Stimulated activated naive CD8-positive, alpha-beta T cell treated with anti-CD3 and anti-CD28 coated beads, Interleukin-15, amount 100 ng/mL, for 72 hours (primary cell): ENCODE data around the gene GBX2.

Experiments used
- ATAC-seq: fragments of 150-1000 bp; cut with Tn5 transposase; 2 replicates; pipeline ENCODE4 v1.10.0; 2021; ENCODE audit warnings: mild to moderate bottlenecking, moderate library complexity
- DNase-seq, 2 donors: peaks; one replicate each; pipeline ENCODE4 v3.0.0; 2021 to 2022
- H3K27ac Mint-ChIP-seq, 2 donors: one replicate each; pipeline ENCODE4 v1.8.0; 2022; ENCODE audit warnings: mild to moderate bottlenecking in 2 of 2, mixed read lengths in 2 of 2, moderate library complexity in 2 of 2
- H3K27me3 Mint-ChIP-seq: one replicate; pipeline ENCODE4 v1.8.0; 2022; ENCODE audit warnings: mixed read lengths
- H3K4me1 Mint-ChIP-seq: one replicate; pipeline ENCODE4 v1.8.0; 2022; ENCODE audit warnings: mild to moderate bottlenecking, mixed read lengths
- H3K4me3 Mint-ChIP-seq, 2 donors: one replicate each; pipeline ENCODE4 v1.8.0; 2022; ENCODE audit warnings: mild to moderate bottlenecking in 2 of 2, mixed read lengths in 2 of 2, moderate library complexity in 1 of 2
- H3K9me3 Mint-ChIP-seq, 2 donors: one replicate each; pipeline ENCODE4 v1.8.0; 2022; ENCODE audit warnings: mixed read lengths in 2 of 2

The GBX2 gene

GRCh38 chr2:236175548-236176150, 7.5 kb upstream of the GBX2 start:
- Mint-ChIP-seq H3K4me1 (peaks cover 10% of the 10 kb centered on the region), H3K4me3 (no peak overlapping the region), H3K9me3 (no peaks in the 10 kb centered on the region), H3K27ac (no peak overlapping the region), H3K27me3 (peaks cover 100% of the 10 kb centered on the region)
- no peak for DNase-seq
- ATAC-seq, result no peak

GRCh38 chr2:236173729-236174607, 5.8 kb upstream of the GBX2 start:
- no peak overlapping the region for H3K4me3 Mint-ChIP-seq
- H3K27ac Mint-ChIP-seq, result no peak overlapping the region
- DNase-seq, result no peak
- no peak for ATAC-seq
- H3K4me1 Mint-ChIP-seq, result peaks cover 17% of the 10 kb centered on the region
- peaks cover 100% of the 10 kb centered on the region for H3K27me3 Mint-ChIP-seq
- H3K9me3 Mint-ChIP-seq, result no peaks in the 10 kb centered on the region

- peaks cover 97% of the 10 kb centered on the region for H3K27me3 Mint-ChIP-seq
- no peak overlapping the region for H3K4me3 Mint-ChIP-seq
- ATAC-seq, result no peak
- H3K9me3 Mint-ChIP-seq, result no peaks in the 10 kb centered on the region
- peaks cover 11% of the 10 kb centered on the region for H3K4me1 Mint-ChIP-seq
- H3K27ac Mint-ChIP-seq, result no peak overlapping the region
- DNase-seq, result no peak
These were observed 5.0 kb upstream of the GBX2 start for GRCh38 chr2:236173036-236173728.

- H3K4me3 Mint-ChIP-seq, result no peak overlapping the region
These were observed 4.3 kb upstream of the GBX2 start for GRCh38 chr2:236172255-236173035.

GRCh38 chr2:236171680-236172254, 3.6 kb upstream of the GBX2 start:
- no peak for ATAC-seq
- Mint-ChIP-seq H3K9me3 (no peaks in the 10 kb centered on the region), H3K27me3 (peaks cover 89% of the 10 kb centered on the region), H3K4me1 (peaks cover 10% of the 10 kb centered on the region), H3K4me3 (no peak overlapping the region), H3K27ac (peak overlapping the region in 1 of 2 donors; percentile 22)
- no peak for DNase-seq

More at GRCh38 chr2:236172255-236173035, 4.3 kb upstream of the GBX2 start:
- DNase-seq (no peak), ATAC-seq (no peak)
- Mint-ChIP-seq H3K4me1 (peaks cover 6% of the 10 kb centered on the region), H3K27ac (peak overlapping the region in 1 of 2 donors; percentile 22), H3K27me3 (peaks cover 89% of the 10 kb centered on the region), H3K9me3 (no peaks in the 10 kb centered on the region)

GRCh38 chr2:236171181-236171679, 3.0 kb upstream of the GBX2 start:
- Mint-ChIP-seq H3K27ac (no peak overlapping the region), H3K27me3 (peaks cover 89% of the 10 kb centered on the region), H3K4me3 (no peak overlapping the region), H3K4me1 (peaks cover 15% of the 10 kb centered on the region), H3K9me3 (no peaks in the 10 kb centered on the region)
- DNase-seq (no peak), ATAC-seq (no peak)

GRCh38 chr2:236170590-236171165, 2.5 kb upstream of the GBX2 start:
- Mint-ChIP-seq H3K9me3 (no peaks in the 10 kb centered on the region), H3K4me3 (no peak overlapping the region), H3K27me3 (peaks cover 89% of the 10 kb centered on the region), H3K27ac (peak overlapping the region in 1 of 2 donors; percentile 19), H3K4me1 (peaks cover 17% of the 10 kb centered on the region)
- DNase-seq (no peak), ATAC-seq (no peak)

GRCh38 chr2:236169741-236170589, 1.8 kb upstream of the GBX2 start:
- Mint-ChIP-seq H3K9me3 (no peaks in the 10 kb centered on the region), H3K4me3 (no peak overlapping the region), H3K27me3 (peaks cover 89% of the 10 kb centered on the region), H3K27ac (peak overlapping the region in 1 of 2 donors; percentile 19), H3K4me1 (peaks cover 17% of the 10 kb centered on the region)
- DNase-seq, result no peak
- ATAC-seq, result no peak

GRCh38 chr2:236169151-236169721, 1.1 kb upstream of the GBX2 start:
- H3K27me3 Mint-ChIP-seq, result peaks cover 89% of the 10 kb centered on the region
- peaks cover 17% of the 10 kb centered on the region for H3K4me1 Mint-ChIP-seq
- ATAC-seq, result no peak
- no peaks in the 10 kb centered on the region for H3K9me3 Mint-ChIP-seq
- H3K27ac Mint-ChIP-seq, result peak overlapping the region in 1 of 2 donors; percentile 48
- DNase-seq, result no peak
- H3K4me3 Mint-ChIP-seq, result peak overlapping the region in 1 of 2 donors; percentile 38

- peaks cover 89% of the 10 kb centered on the region for H3K27me3 Mint-ChIP-seq
- H3K9me3 Mint-ChIP-seq, result no peaks in the 10 kb centered on the region
- no peak for ATAC-seq
These were observed 683 bp downstream of the GBX2 start for GRCh38 chr2:236167297-236168109.

GRCh38 chr2:236166796-236167296, 1.3 kb downstream of the GBX2 start:
- ATAC-seq (no peak), DNase-seq (no peak)
- peaks cover 89% of the 10 kb centered on the region for H3K27me3 Mint-ChIP-seq
- H3K4me3 Mint-ChIP-seq, result peak overlapping the region in 1 of 2 donors; percentile 66
- peak overlapping the region in 1 of 2 donors; percentile 54 for H3K27ac Mint-ChIP-seq
- H3K4me1 Mint-ChIP-seq, result peaks cover 17% of the 10 kb centered on the region
- H3K9me3 Mint-ChIP-seq, result no peaks in the 10 kb centered on the region

More at GRCh38 chr2:236167297-236168109, 683 bp downstream of the GBX2 start:
- H3K4me1 Mint-ChIP-seq, result peaks cover 17% of the 10 kb centered on the region
- no peak overlapping the region for H3K27ac Mint-ChIP-seq
- no peak for DNase-seq
- H3K4me3 Mint-ChIP-seq, result no peak overlapping the region

- Mint-ChIP-seq H3K9me3 (no peaks in the 10 kb centered on the region), H3K27me3 (peaks cover 89% of the 10 kb centered on the region), H3K4me3 (peak overlapping the region; percentile 18 to 66), H3K27ac (no peak overlapping the region), H3K4me1 (peaks cover 17% of the 10 kb centered on the region)
- no peak for DNase-seq
- ATAC-seq, result no peak
These were observed 2.1 kb downstream of the GBX2 start for GRCh38 chr2:236165842-236166795.
